ENCODE measurements around the gene SLC17A4. TPM values are rescaled to one million over a fixed set of nuclear protein-coding genes. Genes with fewer than 3 reads are reported as not detected.

Gene SLC17A4
- total and polyA plus RNA-seq, 2 experiments from 2014 or later, result not detected

GRCh38 chr6:25731721-25732120 is 22.8 kb upstream of the SLC17A4 start:
- H3K9me2 ChIP-seq (ENCODE audit: insufficient read depth), result 0 out of 2 replicates have a peak, but pooled peaks cover 3% of the 10 kb centered on the region
- H3K36me3 ChIP-seq (ENCODE audit: insufficient read depth), result no peaks in the 10 kb centered on the region
- no peak overlapping the region for H3K4me3 ChIP-seq
- H3F3A ChIP-seq (replicated peaks; ENCODE audit: low read depth), result no peaks in the 10 kb centered on the region
- no peaks in the 10 kb centered on the region for H3K27me3 ChIP-seq (ENCODE audit: insufficient read depth)
- TF ChIP-seq ZNF331 (CRISPR knock-in tag; IDR thresholded peaks at IDR 0.05; ENCODE audit: low read depth) (no peak), JUNB (IDR thresholded peaks at IDR 0.05; ENCODE audit: unreplicated experiment) (no peak), EZH2 (IDR thresholded peaks at IDR 0.05; ENCODE audit: low read depth, unreplicated experiment) (no peak), ZNF462 (CRISPR knock-in tag; IDR thresholded peaks at IDR 0.05) (no peak), ETS1 (IDR thresholded peaks at IDR 0.05) (no peak), CREB1 (CRISPR knock-in tag; IDR thresholded peaks at IDR 0.05; ENCODE audit: low read depth) (no peak), POLR2AphosphoS5 (IDR thresholded peaks at IDR 0.05; ENCODE audit: low read depth) (no peak), NANOG (IDR thresholded peaks at IDR 0.05; ENCODE audit: borderline replicate concordance) (no peak), ZNF114 (CRISPR knock-in tag; IDR thresholded peaks at IDR 0.05) (no peak), CTCF (conservative IDR thresholded peaks at IDR 0.05; ENCODE audit: low read depth in 2 of 2) (no peak), EZH2phosphoT487 (IDR thresholded peaks at IDR 0.05; ENCODE audit: unreplicated experiment) (no peak), REST (IDR thresholded peaks at IDR 0.05; ENCODE audit: unreplicated experiment) (no peak), STAT1 (IDR thresholded peaks at IDR 0.05; ENCODE audit: unreplicated experiment) (no peak)
- no peaks in the 10 kb centered on the region for H3K79me2 ChIP-seq (replicated peaks; ENCODE audit: insufficient read depth)
- no peaks in the 10 kb centered on the region for H3K4me1 ChIP-seq (ENCODE audit: insufficient read depth)
- Mint-ChIP-seq H3K9me3 (peaks cover 8% of the 10 kb centered on the region; the same call in 2 of the 3 replicates), H3K27ac (no peak overlapping the region), H3K4me1 (no peaks in the 10 kb centered on the region), H3K27me3 (ENCODE audit: insufficient read depth, low read depth, poor library complexity) (peaks cover 2% of the 10 kb centered on the region), H3K36me3 (ENCODE audit: low read depth) (peaks cover 3% of the 10 kb centered on the region; the same call in 1 of the 3 replicates), H3K4me3 (no peak overlapping the region)
- H3K27ac ChIP-seq (ENCODE audit: low read depth), result no peak overlapping the region
- no peak overlapping the region for H2AFZ ChIP-seq
- H3K4me2 ChIP-seq, result no peak overlapping the region
- no peak for ATAC-seq
- no peak for DNase-seq (ENCODE audit: low spot score)
- no peaks in the 10 kb centered on the region for H4K20me1 ChIP-seq (replicated peaks; ENCODE audit: insufficient read depth)

Data from GM23338 (cell line).